HEK293 (cell line): ENCODE results near the gene APOBEC4.
A peak's percentile ranks its signal among the peaks of the same experiment; 100 is the strongest.

Source experiments
- CTCF ChIA-PET: fragments of 350-600 bp; formaldehyde crosslinking; extraction: SDS; loops from one replicate; lab custom pipeline; 2021; ENCODE audit warnings: antibody characterized with exemption; lab: Yijun Ruan, JAX
- POLR2A ChIA-PET: fragments of 300-600 bp; formaldehyde crosslinking; extraction: SDS; loops from one replicate; lab custom pipeline; 2020; ENCODE audit warnings: antibody characterized with exemption, inconsistent platforms; lab: Yijun Ruan, JAX
- H3K27ac ChIP-seq: fragments of 200-500 bp; sonication (Bioruptor generic); 2 replicates; pipeline ENCODE4 v1.5.1; 2014; ENCODE audit warnings: low read depth, low read length, control low read depth, inconsistent platforms; ENCODE audit errors: extremely low read depth
- H3K36me3 ChIP-seq, 2 experiments: fragments of 200-500 bp in 1 of 2; sonication (Bioruptor generic) in 1 of 2; 1 replicate in 1 of 2; 2 replicates in 1 of 2; pipeline ENCODE4 v1.5.1; 2014 to 2017; ENCODE audit warnings: inconsistent platforms in 2 of 2, low read length in 2 of 2; ENCODE audit not compliant: control insufficient read depth in 2 of 2, insufficient read depth in 1 of 2
- H3K4me1 ChIP-seq: fragments of 200-500 bp; sonication (Bioruptor generic); 2 replicates; pipeline ENCODE4 v1.5.1; 2014; ENCODE audit warnings: mild to moderate bottlenecking, low read length, inconsistent platforms; ENCODE audit not compliant: control insufficient read depth, insufficient read depth
- H3K4me3 ChIP-seq: 2 replicates; pipeline ENCODE4 v1.5.1; 2011; ENCODE audit warnings: low read depth, mild to moderate bottlenecking, control low read depth, low read length, moderate library complexity
- H3K9me3 ChIP-seq: fragments of 200-500 bp; sonication (Bioruptor generic); 2 replicates; pipeline ENCODE4 v1.5.1; 2014; ENCODE audit warnings: low read depth, low read length, inconsistent platforms; ENCODE audit not compliant: control insufficient read depth, insufficient read depth
- GLI4 ChIP-seq: fragments of 450-650 bp; formaldehyde crosslinking; IDR thresholded peaks from 2 replicates; pipeline ENCODE4 v1.5.1; 2016; ENCODE audit warnings: missing biosample characterization, missing genetic modification characterization
- HOXC10 ChIP-seq: sonication (generic); formaldehyde crosslinking; IDR thresholded peaks from 2 replicates; pipeline ENCODE4 v1.8.1; 2023; ENCODE audit warnings: mild to moderate bottlenecking, missing genetic modification reagents
- HOXD13 ChIP-seq: sonication (generic); formaldehyde crosslinking; IDR thresholded peaks from 2 replicates; pipeline ENCODE4 v1.8.0; 2022; ENCODE audit warnings: missing genetic modification reagents, borderline replicate concordance
- KLF1 ChIP-seq: fragments of 450-650 bp; formaldehyde crosslinking; IDR thresholded peaks from 2 replicates; pipeline ENCODE4 v1.5.1; 2016; ENCODE audit warnings: missing biosample characterization, missing genetic modification characterization
- KLF9 ChIP-seq: fragments of 450-650 bp; formaldehyde crosslinking; IDR thresholded peaks from 2 replicates; pipeline ENCODE4 v1.5.1; 2016; ENCODE audit warnings: missing biosample characterization, missing genetic modification characterization, low read depth
- MYNN ChIP-seq: fragments of 450-650 bp; formaldehyde crosslinking; IDR thresholded peaks from 2 replicates; pipeline ENCODE4 v1.5.1; 2016; ENCODE audit warnings: missing biosample characterization, missing genetic modification characterization, borderline replicate concordance
- PRDM1 ChIP-seq: fragments of 450-650 bp; formaldehyde crosslinking; IDR thresholded peaks from 2 replicates; pipeline ENCODE4; 2016; ENCODE audit warnings: missing biosample characterization, missing genetic modification characterization
- SALL2 ChIP-seq: fragments of 450-650 bp; formaldehyde crosslinking; IDR thresholded peaks from 2 replicates; pipeline ENCODE4 v1.5.0; 2017; ENCODE audit warnings: missing biosample characterization, mild to moderate bottlenecking, missing genetic modification characterization, borderline replicate concordance
- TCF7L2 ChIP-seq: IDR thresholded peaks from 2 replicates; pipeline ENCODE4 v1.6.1; 2011; ENCODE audit warnings: low read depth, mild to moderate bottlenecking, inconsistent platforms, low read length, moderate library complexity, borderline replicate concordance
- ZFP69B ChIP-seq: fragments of 450-650 bp; formaldehyde crosslinking; IDR thresholded peaks from 2 replicates; pipeline ENCODE4 v1.5.1; 2016; ENCODE audit warnings: missing biosample characterization, missing genetic modification characterization
- ZNF157 ChIP-seq: fragments of 450-650 bp; formaldehyde crosslinking; IDR thresholded peaks from 2 replicates; pipeline ENCODE4 v1.5.1; 2016; ENCODE audit warnings: missing biosample characterization, missing genetic modification characterization
- ZNF23 ChIP-seq: fragments of 450-650 bp; formaldehyde crosslinking; IDR thresholded peaks from 2 replicates; pipeline ENCODE4 v1.5.1; 2016; ENCODE audit warnings: missing biosample characterization, missing genetic modification characterization, borderline replicate concordance
- ZNF302 ChIP-seq: fragments of 450-650 bp; formaldehyde crosslinking; IDR thresholded peaks from 2 replicates; pipeline ENCODE4 v1.5.1; 2016; ENCODE audit warnings: missing biosample characterization, missing genetic modification characterization, low read depth
- ZNF324 ChIP-seq: fragments of 450-650 bp; formaldehyde crosslinking; IDR thresholded peaks from 2 replicates; pipeline ENCODE4 v1.5.1; 2016; ENCODE audit warnings: missing biosample characterization, missing genetic modification characterization
- ZNF354C ChIP-seq: fragments of 450-650 bp; formaldehyde crosslinking; IDR thresholded peaks from 2 replicates; pipeline ENCODE4 v1.5.1; 2016; ENCODE audit warnings: missing biosample characterization, missing genetic modification characterization, low read depth, borderline replicate concordance
- ZNF521 ChIP-seq: fragments of 450-650 bp; formaldehyde crosslinking; IDR thresholded peaks from 2 replicates; pipeline ENCODE4 v1.5.1; 2017; ENCODE audit warnings: missing biosample characterization, mild to moderate bottlenecking, missing genetic modification characterization
- ZNF560 ChIP-seq: fragments of 450-650 bp; formaldehyde crosslinking; IDR thresholded peaks from 2 replicates; pipeline ENCODE4 v1.5.1; 2017; ENCODE audit warnings: missing biosample characterization, missing genetic modification characterization, borderline replicate concordance
- ZNF624 ChIP-seq: fragments of 450-650 bp; formaldehyde crosslinking; IDR thresholded peaks from 2 replicates; pipeline ENCODE4 v1.5.1; 2017; ENCODE audit warnings: missing biosample characterization, missing genetic modification characterization
- ZNF707 ChIP-seq: fragments of 450-650 bp; formaldehyde crosslinking; IDR thresholded peaks from 2 replicates; pipeline ENCODE4 v1.5.1; 2016; ENCODE audit warnings: missing biosample characterization, missing genetic modification characterization
- TF ChIP-seq, protein P1 (sequence below): fragments of 450-650 bp; IDR thresholded peaks from 2 replicates; pipeline ENCODE4 v1.5.1; 2018; ENCODE audit warnings: missing biosample characterization, missing genetic modification characterization
- TF ChIP-seq, protein P2 (sequence below): fragments of 450-650 bp; formaldehyde crosslinking; IDR thresholded peaks from 2 replicates; pipeline ENCODE4 v1.5.1; 2016; ENCODE audit warnings: missing biosample characterization, missing genetic modification characterization
- TF ChIP-seq, protein P3 (sequence below): fragments of 450-650 bp; formaldehyde crosslinking; IDR thresholded peaks from 2 replicates; pipeline ENCODE4 v1.5.1; 2016; ENCODE audit warnings: missing biosample characterization, missing genetic modification characterization
- TF ChIP-seq, protein P4 (sequence below): fragments of 450-650 bp; formaldehyde crosslinking; IDR thresholded peaks from 2 replicates; pipeline ENCODE4 v1.5.1; 2016; ENCODE audit warnings: missing biosample characterization, missing genetic modification characterization

The APOBEC4 gene

DNA sequence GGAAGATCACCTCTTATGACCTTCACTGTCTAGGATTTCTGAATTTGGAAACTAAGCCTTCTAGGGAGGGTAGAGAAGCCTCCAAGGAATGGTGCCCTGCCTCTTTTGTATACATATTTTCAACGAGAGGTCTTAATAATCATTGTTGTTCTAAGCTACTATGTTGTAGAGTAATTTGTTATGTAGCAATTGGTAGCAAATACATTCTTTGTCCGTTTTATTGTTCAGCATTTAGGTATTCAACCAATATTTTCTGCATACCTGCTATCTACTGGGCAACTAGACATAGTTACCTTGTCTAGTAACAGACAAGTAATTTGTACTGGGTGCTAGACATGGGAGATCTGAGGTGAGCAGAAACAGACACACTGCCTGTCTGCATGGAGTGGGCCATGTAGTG is 42.1 kb downstream of the APOBEC4 start:
- CTCF ChIA-PET: no interaction called here
- Histone ChIP-seq H3K36me3 (no peaks in the 10 kb centered on the region), H3K4me1 (no peaks in the 10 kb centered on the region), H3K4me3 (no peak overlapping the region), H3K9me3 (no peaks in the 10 kb centered on the region), H3K27ac (no peak overlapping the region)
- POLR2A ChIA-PET: no interaction called here
- no peak for TF ChIP-seq ZNF624 (tag by site-specific recombination)
- TF ChIP-seq ZNF354C: no peak
- no peak for TF ChIP-seq SALL2 (tag by site-specific recombination)
- no peak for TF ChIP-seq KLF9 (tag by site-specific recombination)
- TF ChIP-seq ZNF23 (tag by site-specific recombination): no peak
- no peak for TF ChIP-seq ZNF521 (tag by site-specific recombination)
- TF ChIP-seq, protein P1, sequence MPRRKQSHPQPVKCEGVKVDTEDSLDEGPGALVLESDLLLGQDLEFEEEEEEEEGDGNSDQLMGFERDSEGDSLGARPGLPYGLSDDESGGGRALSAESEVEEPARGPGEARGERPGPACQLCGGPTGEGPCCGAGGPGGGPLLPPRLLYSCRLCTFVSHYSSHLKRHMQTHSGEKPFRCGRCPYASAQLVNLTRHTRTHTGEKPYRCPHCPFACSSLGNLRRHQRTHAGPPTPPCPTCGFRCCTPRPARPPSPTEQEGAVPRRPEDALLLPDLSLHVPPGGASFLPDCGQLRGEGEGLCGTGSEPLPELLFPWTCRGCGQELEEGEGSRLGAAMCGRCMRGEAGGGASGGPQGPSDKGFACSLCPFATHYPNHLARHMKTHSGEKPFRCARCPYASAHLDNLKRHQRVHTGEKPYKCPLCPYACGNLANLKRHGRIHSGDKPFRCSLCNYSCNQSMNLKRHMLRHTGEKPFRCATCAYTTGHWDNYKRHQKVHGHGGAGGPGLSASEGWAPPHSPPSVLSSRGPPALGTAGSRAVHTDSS (tag by site-specific recombination): no peak
- TF ChIP-seq GLI4 (tag by site-specific recombination): no peak
- no peak for TF ChIP-seq ZNF302 (tag by site-specific recombination)
- TF ChIP-seq ZNF324 (tag by site-specific recombination): no peak
- TF ChIP-seq PRDM1 (tag by site-specific recombination): no peak
- no peak for TF ChIP-seq HOXC10
- TF ChIP-seq, protein P2, sequence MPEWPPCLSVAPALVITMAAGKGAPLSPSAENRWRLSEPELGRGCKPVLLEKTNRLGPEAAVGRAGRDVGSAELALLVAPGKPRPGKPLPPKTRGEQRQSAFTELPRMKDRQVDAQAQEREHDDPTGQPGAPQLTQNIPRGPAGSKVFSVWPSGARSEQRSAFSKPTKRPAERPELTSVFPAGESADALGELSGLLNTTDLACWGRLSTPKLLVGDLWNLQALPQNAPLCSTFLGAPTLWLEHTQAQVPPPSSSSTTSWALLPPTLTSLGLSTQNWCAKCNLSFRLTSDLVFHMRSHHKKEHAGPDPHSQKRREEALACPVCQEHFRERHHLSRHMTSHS (tag by site-specific recombination): no peak

DNA sequence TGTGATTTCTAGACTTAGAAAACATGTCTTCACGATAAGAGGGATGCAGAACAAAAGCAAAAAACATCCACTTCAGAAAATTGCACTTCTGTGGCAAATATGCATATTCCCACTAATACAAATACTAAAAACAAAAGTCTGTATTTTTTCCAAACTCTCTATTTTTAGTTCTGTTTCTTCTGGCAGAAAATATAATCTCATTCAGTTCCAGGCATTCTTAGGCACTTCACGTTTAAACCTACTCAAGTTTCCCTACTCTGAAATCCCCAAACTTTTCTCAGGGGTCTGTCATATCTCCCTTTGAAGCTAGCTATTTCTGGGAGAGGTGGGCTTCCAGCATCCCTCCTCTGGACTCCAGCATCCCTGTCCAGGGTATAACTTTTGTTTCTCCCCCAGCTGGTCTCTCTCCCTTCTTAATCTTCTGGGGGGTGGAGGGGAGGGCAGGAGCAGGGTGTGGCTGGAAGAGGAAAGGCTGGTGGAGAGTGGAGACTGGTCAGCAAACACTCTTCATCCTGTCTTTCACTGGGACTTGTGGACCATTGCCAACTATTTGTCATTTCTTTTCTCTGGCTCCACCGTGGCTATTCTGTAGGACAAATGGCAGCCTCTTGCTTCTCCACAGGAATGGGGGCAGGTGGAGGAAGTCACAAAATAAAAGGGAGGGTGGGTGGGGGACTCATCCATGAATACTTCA is 43.2 kb downstream of the APOBEC4 start:
- POLR2A ChIA-PET: no interaction called here
- H3K4me3 ChIP-seq: no peak overlapping the region
- H3K9me3 ChIP-seq: no peaks in the 10 kb centered on the region
- CTCF ChIA-PET: interaction anchor here (0.7 to 0.8 kb wide), 2 partner anchors 13 to 75 kb away, joined by 3 to 4 read pairs; no protein-coding TSS in a partner anchor
- TF ChIP-seq TCF7L2 (no peak), ZNF707 (tag by site-specific recombination) (no peak), ZNF157 (tag by site-specific recombination) (no peak), KLF1 (tag by site-specific recombination) (peak; percentile 37; the same call in 1 of the 2 replicates)
- H3K27ac ChIP-seq: no peak overlapping the region
- H3K36me3 ChIP-seq: no peaks in the 10 kb centered on the region
- no peaks in the 10 kb centered on the region for H3K4me1 ChIP-seq

DNA sequence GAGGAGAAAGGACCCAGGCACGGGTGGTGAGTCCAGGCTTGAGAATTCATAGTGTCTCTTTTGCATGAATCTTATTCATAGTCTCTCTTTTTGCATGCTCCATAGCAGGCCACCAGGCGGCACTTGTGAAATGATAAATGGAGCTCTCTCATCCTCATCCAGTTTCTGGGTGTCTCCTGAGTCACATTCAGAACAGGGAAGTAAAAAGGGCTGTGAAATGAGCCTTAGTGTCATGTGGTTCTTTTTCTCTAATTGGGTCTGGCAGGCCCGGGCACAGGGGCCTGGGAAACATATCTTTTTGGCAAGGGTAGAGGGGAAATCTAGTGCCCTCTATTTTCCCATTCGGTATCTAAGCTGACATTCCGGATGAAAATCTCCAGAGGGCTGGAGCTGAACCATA is 43.8 kb downstream of the APOBEC4 start:
- TF ChIP-seq MYNN (tag by site-specific recombination) (no peak), ZNF560 (tag by site-specific recombination) (no peak), HOXD13 (CRISPR knock-in tag) (no peak), ZFP69B (tag by site-specific recombination) (no peak)
- TF ChIP-seq, protein P3, sequence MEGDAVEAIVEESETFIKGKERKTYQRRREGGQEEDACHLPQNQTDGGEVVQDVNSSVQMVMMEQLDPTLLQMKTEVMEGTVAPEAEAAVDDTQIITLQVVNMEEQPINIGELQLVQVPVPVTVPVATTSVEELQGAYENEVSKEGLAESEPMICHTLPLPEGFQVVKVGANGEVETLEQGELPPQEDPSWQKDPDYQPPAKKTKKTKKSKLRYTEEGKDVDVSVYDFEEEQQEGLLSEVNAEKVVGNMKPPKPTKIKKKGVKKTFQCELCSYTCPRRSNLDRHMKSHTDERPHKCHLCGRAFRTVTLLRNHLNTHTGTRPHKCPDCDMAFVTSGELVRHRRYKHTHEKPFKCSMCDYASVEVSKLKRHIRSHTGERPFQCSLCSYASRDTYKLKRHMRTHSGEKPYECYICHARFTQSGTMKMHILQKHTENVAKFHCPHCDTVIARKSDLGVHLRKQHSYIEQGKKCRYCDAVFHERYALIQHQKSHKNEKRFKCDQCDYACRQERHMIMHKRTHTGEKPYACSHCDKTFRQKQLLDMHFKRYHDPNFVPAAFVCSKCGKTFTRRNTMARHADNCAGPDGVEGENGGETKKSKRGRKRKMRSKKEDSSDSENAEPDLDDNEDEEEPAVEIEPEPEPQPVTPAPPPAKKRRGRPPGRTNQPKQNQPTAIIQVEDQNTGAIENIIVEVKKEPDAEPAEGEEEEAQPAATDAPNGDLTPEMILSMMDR (tag by site-specific recombination): peak; percentile 35; the same call in 1 of the 2 replicates
- TF ChIP-seq, protein P4, sequence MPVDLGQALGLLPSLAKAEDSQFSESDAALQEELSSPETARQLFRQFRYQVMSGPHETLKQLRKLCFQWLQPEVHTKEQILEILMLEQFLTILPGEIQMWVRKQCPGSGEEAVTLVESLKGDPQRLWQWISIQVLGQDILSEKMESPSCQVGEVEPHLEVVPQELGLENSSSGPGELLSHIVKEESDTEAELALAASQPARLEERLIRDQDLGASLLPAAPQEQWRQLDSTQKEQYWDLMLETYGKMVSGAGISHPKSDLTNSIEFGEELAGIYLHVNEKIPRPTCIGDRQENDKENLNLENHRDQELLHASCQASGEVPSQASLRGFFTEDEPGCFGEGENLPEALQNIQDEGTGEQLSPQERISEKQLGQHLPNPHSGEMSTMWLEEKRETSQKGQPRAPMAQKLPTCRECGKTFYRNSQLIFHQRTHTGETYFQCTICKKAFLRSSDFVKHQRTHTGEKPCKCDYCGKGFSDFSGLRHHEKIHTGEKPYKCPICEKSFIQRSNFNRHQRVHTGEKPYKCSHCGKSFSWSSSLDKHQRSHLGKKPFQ (tag by site-specific recombination): no peak
- Histone ChIP-seq H3K4me1 (no peaks in the 10 kb centered on the region), H3K36me3 (no peaks in the 10 kb centered on the region), H3K9me3 (no peaks in the 10 kb centered on the region), H3K27ac (no peak overlapping the region), H3K4me3 (no peak overlapping the region)
- CTCF ChIA-PET: interaction anchor here (0.7 to 1.2 kb wide), 3 partner anchors 13 to 76 kb away, joined by 3 to 4 read pairs (median 3); no protein-coding TSS in a partner anchor
- POLR2A ChIA-PET: no interaction called here
